HepG2 (cell line): ENCODE results near the gene SLC34A3. TPM values are rescaled to one million over a fixed set of nuclear protein-coding genes. Genes with fewer than 3 reads are reported as not detected.
A peak's percentile ranks its signal among the peaks of the same experiment; 100 is the strongest.

ENCODE experiments used
- BCL3 ChIP-seq: sonication (generic); formaldehyde crosslinking; IDR thresholded peaks from 2 replicates; pipeline ENCODE4 v1.5.1; 2020; ENCODE audit warnings: mild to moderate bottlenecking, missing genetic modification reagents, moderate library complexity
- CCAR2 ChIP-seq: fragments of 200-400 bp; formaldehyde crosslinking; optimal IDR thresholded peaks from 2 replicates; pipeline ENCODE3; 2018; ENCODE audit warnings: low read depth, mild to moderate bottlenecking, low read length, moderate library complexity
- DRAP1 ChIP-seq: IDR thresholded peaks from 2 replicates; pipeline ENCODE4 v1.6.1; 2016; ENCODE audit warnings: missing genetic modification reagents, missing compliant biosample characterization
- ELK4 ChIP-seq: sonication (generic); formaldehyde crosslinking; IDR thresholded peaks from 2 replicates; pipeline ENCODE4 v1.9.0; 2021; ENCODE audit warnings: missing genetic modification reagents, borderline replicate concordance
- GRHL1 ChIP-seq: sonication (generic); formaldehyde crosslinking; conservative IDR thresholded peaks from 2 replicates; pipeline ENCODE4 v1.8.0; 2022; ENCODE audit warnings: missing genetic modification reagents
- HHEX ChIP-seq: IDR thresholded peaks from 2 replicates; pipeline ENCODE4 v1.6.1; 2016; ENCODE audit warnings: control low read depth
- HINFP ChIP-seq: sonication (generic); formaldehyde crosslinking; IDR thresholded peaks from 2 replicates; pipeline ENCODE4 v1.4.0; 2020; ENCODE audit warnings: low read depth, mild to moderate bottlenecking, missing genetic modification reagents
- KAT2B ChIP-seq: fragments of 150-350 bp; IDR thresholded peaks from 2 replicates; pipeline ENCODE4 v1.6.1; 2014; ENCODE audit warnings: low read depth, low read length, borderline replicate concordance
- MEIS1 ChIP-seq: sonication (generic); formaldehyde crosslinking; IDR thresholded peaks from 2 replicates; pipeline ENCODE4 v1.9.0; 2021; ENCODE audit warnings: mild to moderate bottlenecking, missing genetic modification reagents, moderate library complexity, borderline replicate concordance
- NR2F1 ChIP-seq, 2 experiments: fragments of 450-650 bp in 1 of 2; formaldehyde crosslinking in 1 of 2; IDR thresholded peaks; 2 replicates each; pipeline versions ENCODE4 v1.5.0 to v1.6.1; 2016 to 2020; ENCODE audit warnings: mild to moderate bottlenecking in 1 of 2, missing compliant biosample characterization in 1 of 2, missing genetic modification reagents in 1 of 2, moderate library complexity in 1 of 2
- RBFOX2 ChIP-seq: fragments of 200-400 bp; formaldehyde crosslinking; IDR thresholded peaks from 2 replicates; pipeline ENCODE4 v1.6.1; 2017; ENCODE audit warnings: low read depth, mild to moderate bottlenecking, low read length
- SAP130 ChIP-seq: IDR thresholded peaks from 2 replicates; pipeline ENCODE4 v1.6.1; 2016; ENCODE audit warnings: low read depth
- SCMH1 ChIP-seq: sonication (generic); formaldehyde crosslinking; IDR thresholded peaks from 2 replicates; pipeline ENCODE4 v1.9.0; 2021; ENCODE audit warnings: missing genetic modification reagents, mild to moderate bottlenecking, borderline replicate concordance
- SMAD3 ChIP-seq: sonication (generic); formaldehyde crosslinking; IDR thresholded peaks from 2 replicates; pipeline ENCODE4 v1.4.0; 2020; ENCODE audit warnings: missing genetic modification reagents
- THYN1 ChIP-seq: sonication (generic); formaldehyde crosslinking; IDR thresholded peaks from 2 replicates; pipeline ENCODE4 v1.8.1; 2023; ENCODE audit warnings: low read depth, mild to moderate bottlenecking, moderate library complexity, missing genetic modification reagents, borderline replicate concordance
- ZGPAT ChIP-seq: IDR thresholded peaks from 2 replicates; pipeline ENCODE4 v1.6.1; 2016; ENCODE audit warnings: mild to moderate bottlenecking
- ZNF143 ChIP-seq: sonication (generic); formaldehyde crosslinking; IDR thresholded peaks from 2 replicates; pipeline ENCODE4 v1.4.0; 2020; ENCODE audit warnings: missing genetic modification reagents
- ZNF17 ChIP-seq: sonication (generic); formaldehyde crosslinking; IDR thresholded peaks from 2 replicates; pipeline ENCODE4 v1.5.0; 2020; ENCODE audit warnings: mild to moderate bottlenecking, missing genetic modification reagents
- ZNF354B ChIP-seq: sonication (generic); formaldehyde crosslinking; IDR thresholded peaks from 2 replicates; pipeline ENCODE4 v1.8.0; 2022; ENCODE audit warnings: mild to moderate bottlenecking, missing genetic modification reagents
- ZNF567 ChIP-seq: sonication (generic); formaldehyde crosslinking; IDR thresholded peaks from 2 replicates; pipeline ENCODE4 v1.8.1; 2023; ENCODE audit warnings: mild to moderate bottlenecking, missing genetic modification reagents, borderline replicate concordance
- ZNF614 ChIP-seq: IDR thresholded peaks from 2 replicates; pipeline ENCODE4 v1.6.1; 2018; ENCODE audit warnings: missing biosample characterization, missing genetic modification reagents, inconsistent platforms, borderline replicate concordance
- ZNF780A ChIP-seq: sonication (generic); formaldehyde crosslinking; IDR thresholded peaks from 2 replicates; pipeline ENCODE4 v1.8.0; 2022; ENCODE audit warnings: mild to moderate bottlenecking, missing genetic modification reagents, moderate library complexity
- polyA plus RNA-seq, 8 experiments: library from polyadenylated mRNA; depleted of rRNA in 3 of 8; stranded (reverse) in 7 of 8; unstranded in 1 of 8; fragments of >200 nt; fragmentation: Illumina TruSeq in 4 of 8; extraction: Trizol in 4 of 8; gene quantifications; 2 replicates each; pipeline versions ENCODE4 v1.2.1 to v1.2.3, GENCODE V29; 2011 to 2016; ENCODE audit warnings: low read depth in 4 of 8, missing spikeins in 1 of 8, mixed read lengths in 1 of 8; ENCODE audit not compliant: insufficient read depth in 1 of 8
- total RNA-seq, 5 experiments: library from RNA; depleted of rRNA; stranded (reverse); fragments of >200 nt; fragmentation: Illumina TruSeq; extraction: Trizol; gene quantifications; 2 replicates each; pipeline ENCODE4 v1.2.3, GENCODE V29; 2016; ENCODE audit warnings: low read depth in 1 of 5

The SLC34A3 gene
- total and polyA plus RNA-seq, 2 of the 13 experiments (the other 11 are each of a cell fraction or from before 2014, with no cell fraction given), result 0.07 to 1.0 TPM

GRCh38 chr9:137241490-137242268, 11.0 kb downstream of the SLC34A3 start (continued):
- TF ChIP-seq ZNF780A (no peak), HINFP (CRISPR knock-in tag) (no peak), ELK4 (CRISPR knock-in tag) (no peak), SMAD3 (CRISPR knock-in tag) (0 out of 2 replicates have a peak, but pooled peaks have one; percentile 35), NR2F1 (CRISPR knock-in tag; IDR thresholded peaks at IDR 0.05) (peak; percentile 41 to 65; a peak in 3 of 4 replicates), ZGPAT (CRISPR knock-in tag) (peak; percentile 53; the same call in 1 of the 2 replicates), THYN1 (CRISPR knock-in tag) (no peak), MEIS1 (CRISPR knock-in tag) (0 out of 2 replicates have a peak, but pooled peaks have one; percentile 43), GRHL1 (CRISPR knock-in tag) (no peak), HHEX (CRISPR knock-in tag) (no peak), BCL3 (CRISPR knock-in tag) (no peak), RBFOX2 (peak; percentile 87), SAP130 (CRISPR knock-in tag) (peak; percentile 73), CCAR2 (no peak), ZNF614 (CRISPR knock-in tag) (no peak), SCMH1 (no peak), KAT2B (no peak), ZNF354B (no peak), ZNF17 (no peak), DRAP1 (CRISPR knock-in tag) (peak; percentile 24; the same call in 1 of the 2 replicates), ZNF567 (CRISPR knock-in tag) (no peak), ZNF143 (CRISPR knock-in tag) (no peak)
